Measurements from ENCODE around the gene CASZ1. TPM values are rescaled to one million over a fixed set of nuclear protein-coding genes. Genes with fewer than 3 reads are reported as not detected.
A peak's percentile ranks its signal among the peaks of the same experiment; 100 is the strongest.

The CASZ1 gene
- total RNA-seq, 1 experiment from 2014 or later, result 11.7 TPM

DNA sequence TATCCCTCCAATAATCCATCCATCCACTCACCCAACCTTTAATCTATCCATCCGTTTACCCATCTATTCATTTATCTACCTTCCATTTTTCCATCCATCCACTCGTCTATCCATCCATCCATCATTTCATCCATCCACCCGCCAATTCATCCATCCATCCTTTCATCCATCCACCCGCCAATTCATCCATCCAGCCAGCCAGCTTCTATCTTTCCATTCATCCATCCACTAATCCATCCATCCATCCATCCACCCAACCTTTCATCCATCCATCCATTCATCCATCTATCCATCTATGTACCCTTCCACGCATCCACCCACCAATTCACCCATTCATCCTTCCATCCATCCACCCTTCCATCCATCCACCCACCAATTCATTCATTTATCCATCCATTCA, 10.5 kb upstream of the CASZ1 start:
- Mint-ChIP-seq H3K4me1 (peaks cover 13% of the 10 kb centered on the region), H3K27me3 (ENCODE audit: low read depth) (no peaks in the 10 kb centered on the region), H3K36me3 (no peaks in the 10 kb centered on the region), H3K27ac (no peak overlapping the region), H3K9me3 (no peaks in the 10 kb centered on the region), H3K4me3 (no peak overlapping the region)
- CTCF ChIA-PET, result interaction anchor here (0.5 to 0.8 kb wide), 2 partner anchors 28 to 60 kb away, joined by 3 to 5 read pairs; no protein-coding TSS in a partner anchor
- no peak for DNase-seq (ENCODE audit: low spot score)
- ATAC-seq, result no peak
- TF ChIP-seq OVOL2 (CRISPR knock-in tag; IDR thresholded peaks at IDR 0.05; ENCODE audit: borderline replicate concordance) (no peak), SOX15 (CRISPR knock-in tag; IDR thresholded peaks at IDR 0.05) (no peak), GABPB1 (CRISPR knock-in tag; IDR thresholded peaks at IDR 0.05) (no peak), RORB (CRISPR knock-in tag; IDR thresholded peaks at IDR 0.05) (no peak)
- TF ChIP-seq, protein P1, sequence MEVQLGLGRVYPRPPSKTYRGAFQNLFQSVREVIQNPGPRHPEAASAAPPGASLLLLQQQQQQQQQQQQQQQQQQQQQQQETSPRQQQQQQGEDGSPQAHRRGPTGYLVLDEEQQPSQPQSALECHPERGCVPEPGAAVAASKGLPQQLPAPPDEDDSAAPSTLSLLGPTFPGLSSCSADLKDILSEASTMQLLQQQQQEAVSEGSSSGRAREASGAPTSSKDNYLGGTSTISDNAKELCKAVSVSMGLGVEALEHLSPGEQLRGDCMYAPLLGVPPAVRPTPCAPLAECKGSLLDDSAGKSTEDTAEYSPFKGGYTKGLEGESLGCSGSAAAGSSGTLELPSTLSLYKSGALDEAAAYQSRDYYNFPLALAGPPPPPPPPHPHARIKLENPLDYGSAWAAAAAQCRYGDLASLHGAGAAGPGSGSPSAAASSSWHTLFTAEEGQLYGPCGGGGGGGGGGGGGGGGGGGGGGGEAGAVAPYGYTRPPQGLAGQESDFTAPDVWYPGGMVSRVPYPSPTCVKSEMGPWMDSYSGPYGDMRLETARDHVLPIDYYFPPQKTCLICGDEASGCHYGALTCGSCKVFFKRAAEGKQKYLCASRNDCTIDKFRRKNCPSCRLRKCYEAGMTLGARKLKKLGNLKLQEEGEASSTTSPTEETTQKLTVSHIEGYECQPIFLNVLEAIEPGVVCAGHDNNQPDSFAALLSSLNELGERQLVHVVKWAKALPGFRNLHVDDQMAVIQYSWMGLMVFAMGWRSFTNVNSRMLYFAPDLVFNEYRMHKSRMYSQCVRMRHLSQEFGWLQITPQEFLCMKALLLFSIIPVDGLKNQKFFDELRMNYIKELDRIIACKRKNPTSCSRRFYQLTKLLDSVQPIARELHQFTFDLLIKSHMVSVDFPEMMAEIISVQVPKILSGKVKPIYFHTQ (CRISPR knock-in tag; IDR thresholded peaks at IDR 0.05), result no peak
- TF ChIP-seq, protein P2, sequence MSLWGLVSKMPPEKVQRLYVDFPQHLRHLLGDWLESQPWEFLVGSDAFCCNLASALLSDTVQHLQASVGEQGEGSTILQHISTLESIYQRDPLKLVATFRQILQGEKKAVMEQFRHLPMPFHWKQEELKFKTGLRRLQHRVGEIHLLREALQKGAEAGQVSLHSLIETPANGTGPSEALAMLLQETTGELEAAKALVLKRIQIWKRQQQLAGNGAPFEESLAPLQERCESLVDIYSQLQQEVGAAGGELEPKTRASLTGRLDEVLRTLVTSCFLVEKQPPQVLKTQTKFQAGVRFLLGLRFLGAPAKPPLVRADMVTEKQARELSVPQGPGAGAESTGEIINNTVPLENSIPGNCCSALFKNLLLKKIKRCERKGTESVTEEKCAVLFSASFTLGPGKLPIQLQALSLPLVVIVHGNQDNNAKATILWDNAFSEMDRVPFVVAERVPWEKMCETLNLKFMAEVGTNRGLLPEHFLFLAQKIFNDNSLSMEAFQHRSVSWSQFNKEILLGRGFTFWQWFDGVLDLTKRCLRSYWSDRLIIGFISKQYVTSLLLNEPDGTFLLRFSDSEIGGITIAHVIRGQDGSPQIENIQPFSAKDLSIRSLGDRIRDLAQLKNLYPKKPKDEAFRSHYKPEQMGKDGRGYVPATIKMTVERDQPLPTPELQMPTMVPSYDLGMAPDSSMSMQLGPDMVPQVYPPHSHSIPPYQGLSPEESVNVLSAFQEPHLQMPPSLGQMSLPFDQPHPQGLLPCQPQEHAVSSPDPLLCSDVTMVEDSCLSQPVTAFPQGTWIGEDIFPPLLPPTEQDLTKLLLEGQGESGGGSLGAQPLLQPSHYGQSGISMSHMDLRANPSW (CRISPR knock-in tag; conservative IDR thresholded peaks at IDR 0.05; ENCODE audit: low read depth), result no peak
- TF ChIP-seq, protein P3, sequence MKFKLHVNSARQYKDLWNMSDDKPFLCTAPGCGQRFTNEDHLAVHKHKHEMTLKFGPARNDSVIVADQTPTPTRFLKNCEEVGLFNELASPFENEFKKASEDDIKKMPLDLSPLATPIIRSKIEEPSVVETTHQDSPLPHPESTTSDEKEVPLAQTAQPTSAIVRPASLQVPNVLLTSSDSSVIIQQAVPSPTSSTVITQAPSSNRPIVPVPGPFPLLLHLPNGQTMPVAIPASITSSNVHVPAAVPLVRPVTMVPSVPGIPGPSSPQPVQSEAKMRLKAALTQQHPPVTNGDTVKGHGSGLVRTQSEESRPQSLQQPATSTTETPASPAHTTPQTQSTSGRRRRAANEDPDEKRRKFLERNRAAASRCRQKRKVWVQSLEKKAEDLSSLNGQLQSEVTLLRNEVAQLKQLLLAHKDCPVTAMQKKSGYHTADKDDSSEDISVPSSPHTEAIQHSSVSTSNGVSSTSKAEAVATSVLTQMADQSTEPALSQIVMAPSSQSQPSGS (CRISPR knock-in tag; IDR thresholded peaks at IDR 0.05; ENCODE audit: borderline replicate concordance, low read depth), result no peak
- TF ChIP-seq, protein P4, sequence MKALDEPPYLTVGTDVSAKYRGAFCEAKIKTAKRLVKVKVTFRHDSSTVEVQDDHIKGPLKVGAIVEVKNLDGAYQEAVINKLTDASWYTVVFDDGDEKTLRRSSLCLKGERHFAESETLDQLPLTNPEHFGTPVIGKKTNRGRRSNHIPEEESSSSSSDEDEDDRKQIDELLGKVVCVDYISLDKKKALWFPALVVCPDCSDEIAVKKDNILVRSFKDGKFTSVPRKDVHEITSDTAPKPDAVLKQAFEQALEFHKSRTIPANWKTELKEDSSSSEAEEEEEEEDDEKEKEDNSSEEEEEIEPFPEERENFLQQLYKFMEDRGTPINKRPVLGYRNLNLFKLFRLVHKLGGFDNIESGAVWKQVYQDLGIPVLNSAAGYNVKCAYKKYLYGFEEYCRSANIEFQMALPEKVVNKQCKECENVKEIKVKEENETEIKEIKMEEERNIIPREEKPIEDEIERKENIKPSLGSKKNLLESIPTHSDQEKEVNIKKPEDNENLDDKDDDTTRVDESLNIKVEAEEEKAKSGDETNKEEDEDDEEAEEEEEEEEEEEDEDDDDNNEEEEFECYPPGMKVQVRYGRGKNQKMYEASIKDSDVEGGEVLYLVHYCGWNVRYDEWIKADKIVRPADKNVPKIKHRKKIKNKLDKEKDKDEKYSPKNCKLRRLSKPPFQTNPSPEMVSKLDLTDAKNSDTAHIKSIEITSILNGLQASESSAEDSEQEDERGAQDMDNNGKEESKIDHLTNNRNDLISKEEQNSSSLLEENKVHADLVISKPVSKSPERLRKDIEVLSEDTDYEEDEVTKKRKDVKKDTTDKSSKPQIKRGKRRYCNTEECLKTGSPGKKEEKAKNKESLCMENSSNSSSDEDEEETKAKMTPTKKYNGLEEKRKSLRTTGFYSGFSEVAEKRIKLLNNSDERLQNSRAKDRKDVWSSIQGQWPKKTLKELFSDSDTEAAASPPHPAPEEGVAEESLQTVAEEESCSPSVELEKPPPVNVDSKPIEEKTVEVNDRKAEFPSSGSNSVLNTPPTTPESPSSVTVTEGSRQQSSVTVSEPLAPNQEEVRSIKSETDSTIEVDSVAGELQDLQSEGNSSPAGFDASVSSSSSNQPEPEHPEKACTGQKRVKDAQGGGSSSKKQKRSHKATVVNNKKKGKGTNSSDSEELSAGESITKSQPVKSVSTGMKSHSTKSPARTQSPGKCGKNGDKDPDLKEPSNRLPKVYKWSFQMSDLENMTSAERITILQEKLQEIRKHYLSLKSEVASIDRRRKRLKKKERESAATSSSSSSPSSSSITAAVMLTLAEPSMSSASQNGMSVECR (CRISPR knock-in tag; IDR thresholded peaks at IDR 0.05; ENCODE audit: borderline replicate concordance), result no peak
- POLR2A ChIA-PET, result no interaction called here

DNA sequence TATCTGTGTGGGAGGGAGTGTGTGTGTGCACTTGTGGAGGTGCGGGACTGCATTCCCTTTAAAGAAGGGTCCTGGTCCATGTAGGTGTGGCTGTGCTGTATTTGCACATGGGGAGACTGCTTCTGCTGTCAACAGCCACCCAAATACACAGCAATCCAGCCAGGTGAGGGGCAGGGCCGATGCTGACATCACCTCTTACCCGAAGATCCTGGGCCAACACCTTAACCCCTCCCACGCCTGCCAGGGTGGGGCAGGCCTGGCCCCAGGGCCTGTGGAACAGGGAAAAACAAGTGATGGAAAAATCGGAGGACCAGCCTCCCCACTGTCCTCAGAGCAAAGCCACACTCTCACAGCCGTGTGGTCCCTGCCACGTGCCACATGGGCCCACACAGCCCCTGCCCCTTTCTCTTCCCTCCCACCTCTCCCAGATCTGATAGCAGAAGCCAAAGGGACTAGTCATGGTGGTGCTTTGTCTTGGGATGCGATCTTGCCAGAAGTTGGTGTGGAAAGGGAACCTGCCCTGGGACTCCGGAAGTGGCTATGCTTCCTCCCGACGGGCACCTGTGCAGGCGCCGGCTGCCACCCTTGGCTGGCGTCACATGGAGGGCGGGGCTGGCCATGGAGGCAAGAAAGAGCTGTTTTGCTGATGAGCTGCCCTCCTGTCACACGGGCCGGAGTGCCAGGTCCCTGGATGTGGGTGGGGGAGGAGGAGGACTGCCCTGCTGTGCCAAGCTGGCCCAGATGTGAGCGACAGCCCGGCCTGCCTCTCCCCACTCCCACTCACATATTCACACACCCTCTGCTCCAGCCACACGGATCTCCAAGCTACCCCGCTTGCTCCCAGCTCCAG, 7.8 kb upstream of the CASZ1 start:
- Mint-ChIP-seq H3K4me3 (no peak overlapping the region), H3K27ac (no peak overlapping the region; the same call in 1 of the 2 replicates), H3K4me1 (peaks cover 21% of the 10 kb centered on the region), H3K36me3 (no peaks in the 10 kb centered on the region), H3K9me3 (no peaks in the 10 kb centered on the region), H3K27me3 (ENCODE audit: low read depth) (peaks cover 5% of the 10 kb centered on the region)
- POLR2A ChIA-PET, result no interaction called here
- DNase-seq (ENCODE audit: low spot score), result no peak
- ATAC-seq, result peak; percentile 76
- CTCF ChIA-PET, result interaction anchor here (0.6 to 1.2 kb wide), 2 partner anchors 10 to 11 kb away, joined by 3 read pairs; no protein-coding TSS in a partner anchor
- TF ChIP-seq, protein P4 (CRISPR knock-in tag; IDR thresholded peaks at IDR 0.05; ENCODE audit: borderline replicate concordance), result no peak
- 0 out of 2 replicates have a peak, but pooled peaks have one; percentile 43 for TF ChIP-seq ZNF138 (CRISPR knock-in tag; conservative IDR thresholded peaks at IDR 0.05)

All from WTC11 (cell line).